MM.1S (cell line): Measurements from ENCODE around the gene LNPEP.

Source experiments
- DNase-seq: peaks from one replicate; pipeline ENCODE4 v3.0.0-alpha.2; 2015
- H2AFZ ChIP-seq: fragments of 300-600 bp; sonication (generic); 2 replicates; pipeline ENCODE4 v1.6.0; 2016; ENCODE audit warnings: antibody characterized with exemption, low read length
- H3F3A ChIP-seq: fragments of 300-600 bp; sonication (generic); 2 replicates; pipeline ENCODE4 v1.6.1; 2016; ENCODE audit warnings: mild to moderate bottlenecking, antibody characterized with exemption, low read length, moderate library complexity, mixed read lengths; ENCODE audit not compliant: insufficient read depth
- H3K27ac ChIP-seq: fragments of 300-600 bp; sonication (generic); 2 replicates; pipeline ENCODE4 v1.5.1; 2016; ENCODE audit warnings: mild to moderate bottlenecking, low read length
- H3K27me3 ChIP-seq: fragments of 300-600 bp; sonication (generic); replicated peaks from 2 replicates; pipeline ENCODE4 v1.6.0; 2016; ENCODE audit warnings: low read length; ENCODE audit not compliant: insufficient read depth
- H3K36me3 ChIP-seq: fragments of 300-600 bp; sonication (generic); replicated peaks from 2 replicates; pipeline ENCODE4 v1.6.1; 2016; ENCODE audit warnings: mild to moderate bottlenecking, low read length, mixed read lengths; ENCODE audit not compliant: insufficient read depth
- H3K4me1 ChIP-seq: fragments of 300-600 bp; sonication (generic); 2 replicates; pipeline ENCODE4 v1.6.1; 2016; ENCODE audit warnings: low read length, mixed read lengths
- H3K4me2 ChIP-seq: fragments of 300-600 bp; sonication (generic); 2 replicates; pipeline ENCODE4 v1.6.0; 2016; ENCODE audit warnings: low read depth, low read length
- H3K4me3 ChIP-seq: fragments of 300-600 bp; sonication (generic); 2 replicates; pipeline ENCODE4 v1.5.1; 2016; ENCODE audit warnings: low read length, mixed read lengths
- H3K79me2 ChIP-seq: fragments of 300-600 bp; sonication (generic); 2 replicates; pipeline ENCODE4 v1.6.1; 2016; ENCODE audit warnings: mixed run types, low read length, mixed read lengths
- H3K9ac ChIP-seq: fragments of 300-600 bp; sonication (generic); 2 replicates; pipeline ENCODE4 v1.6.1; 2016; ENCODE audit warnings: low read length, mixed read lengths
- H3K9me2 ChIP-seq: fragments of 300-600 bp; sonication (generic); replicated peaks from 2 replicates; pipeline ENCODE4 v1.6.1; 2016; ENCODE audit warnings: mild to moderate bottlenecking, low read length, mixed read lengths; ENCODE audit not compliant: insufficient read depth
- H3K9me3 ChIP-seq: fragments of 300-600 bp; sonication (generic); replicated peaks from 2 replicates; pipeline ENCODE4 v1.6.1; 2016; ENCODE audit warnings: mild to moderate bottlenecking, low read length, mixed read lengths; ENCODE audit not compliant: insufficient read depth
- H4K20me1 ChIP-seq: fragments of 300-600 bp; sonication (generic); 2 replicates; pipeline ENCODE4 v1.6.1; 2016; ENCODE audit warnings: mild to moderate bottlenecking, low read length, moderate library complexity, mixed read lengths; ENCODE audit not compliant: insufficient read depth
- EZH2 ChIP-seq: fragments of 300-600 bp; sonication (generic); optimal IDR thresholded peaks from 2 replicates; pipeline ENCODE3; 2017; ENCODE audit warnings: low read depth, mild to moderate bottlenecking, antibody characterized with exemption, low read length, mixed read lengths
- EZH2phosphoT487 ChIP-seq: fragments of 300-600 bp; sonication (generic); IDR thresholded peaks from 2 replicates; pipeline ENCODE4 v1.6.1; 2018; ENCODE audit warnings: antibody characterized with exemption, low read length
- TF ChIP-seq, protein P1 (sequence below): fragments of 300-600 bp; sonication (generic); IDR thresholded peaks from 2 replicates; pipeline ENCODE4 v1.5.1; 2016; ENCODE audit warnings: antibody characterized with exemption, low read length, mixed read lengths

The LNPEP gene

GRCh38 chr5:96902876-96903275 lies 33.0 kb upstream of the LNPEP start:
- no peak for TF ChIP-seq EZH2phosphoT487
- Histone ChIP-seq H3K79me2 (no peaks in the 10 kb centered on the region), H3K9me2 (no peaks in the 10 kb centered on the region), H3K4me3 (no peak overlapping the region), H3K4me1 (no peaks in the 10 kb centered on the region), H4K20me1 (no peaks in the 10 kb centered on the region), H3F3A (no peaks in the 10 kb centered on the region), H3K9me3 (no peaks in the 10 kb centered on the region), H3K4me2 (no peak overlapping the region), H3K36me3 (no peaks in the 10 kb centered on the region; the same call in 1 of the 2 replicates), H3K9ac (no peak overlapping the region), H3K27ac (no peak overlapping the region), H2AFZ (no peak overlapping the region), H3K27me3 (no peaks in the 10 kb centered on the region)
- no peak for DNase-seq

DNA sequence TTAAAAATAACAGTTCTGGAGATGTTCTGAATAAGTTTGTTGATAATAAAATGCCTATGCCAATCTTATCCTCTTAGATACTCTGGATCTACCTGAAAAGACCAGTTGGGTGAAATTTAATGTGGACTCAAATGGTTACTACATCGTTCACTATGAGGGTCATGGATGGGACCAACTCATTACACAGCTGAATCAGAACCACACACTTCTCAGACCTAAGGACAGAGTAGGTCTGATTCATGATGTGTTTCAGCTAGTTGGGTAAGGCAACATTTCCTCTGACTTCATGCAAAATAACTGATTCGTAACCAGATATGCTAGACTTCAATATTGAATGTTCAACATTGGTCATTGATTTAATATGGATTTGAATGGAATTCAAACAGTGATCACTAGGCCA lies 32.6 kb upstream of the LNPEP start:
- Histone ChIP-seq H3F3A (no peaks in the 10 kb centered on the region), H3K4me1 (no peaks in the 10 kb centered on the region), H3K9ac (no peak overlapping the region), H2AFZ (no peak overlapping the region), H3K79me2 (no peaks in the 10 kb centered on the region), H3K9me2 (no peaks in the 10 kb centered on the region), H4K20me1 (no peaks in the 10 kb centered on the region), H3K9me3 (no peaks in the 10 kb centered on the region), H3K4me3 (no peak overlapping the region), H3K27ac (no peak overlapping the region), H3K27me3 (no peaks in the 10 kb centered on the region), H3K36me3 (no peaks in the 10 kb centered on the region; the same call in 1 of the 2 replicates), H3K4me2 (no peak overlapping the region)
- no peak for DNase-seq
- no peak for TF ChIP-seq EZH2phosphoT487
- TF ChIP-seq EZH2, result no peak
- TF ChIP-seq, protein P1, sequence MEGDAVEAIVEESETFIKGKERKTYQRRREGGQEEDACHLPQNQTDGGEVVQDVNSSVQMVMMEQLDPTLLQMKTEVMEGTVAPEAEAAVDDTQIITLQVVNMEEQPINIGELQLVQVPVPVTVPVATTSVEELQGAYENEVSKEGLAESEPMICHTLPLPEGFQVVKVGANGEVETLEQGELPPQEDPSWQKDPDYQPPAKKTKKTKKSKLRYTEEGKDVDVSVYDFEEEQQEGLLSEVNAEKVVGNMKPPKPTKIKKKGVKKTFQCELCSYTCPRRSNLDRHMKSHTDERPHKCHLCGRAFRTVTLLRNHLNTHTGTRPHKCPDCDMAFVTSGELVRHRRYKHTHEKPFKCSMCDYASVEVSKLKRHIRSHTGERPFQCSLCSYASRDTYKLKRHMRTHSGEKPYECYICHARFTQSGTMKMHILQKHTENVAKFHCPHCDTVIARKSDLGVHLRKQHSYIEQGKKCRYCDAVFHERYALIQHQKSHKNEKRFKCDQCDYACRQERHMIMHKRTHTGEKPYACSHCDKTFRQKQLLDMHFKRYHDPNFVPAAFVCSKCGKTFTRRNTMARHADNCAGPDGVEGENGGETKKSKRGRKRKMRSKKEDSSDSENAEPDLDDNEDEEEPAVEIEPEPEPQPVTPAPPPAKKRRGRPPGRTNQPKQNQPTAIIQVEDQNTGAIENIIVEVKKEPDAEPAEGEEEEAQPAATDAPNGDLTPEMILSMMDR, result no peak

DNA sequence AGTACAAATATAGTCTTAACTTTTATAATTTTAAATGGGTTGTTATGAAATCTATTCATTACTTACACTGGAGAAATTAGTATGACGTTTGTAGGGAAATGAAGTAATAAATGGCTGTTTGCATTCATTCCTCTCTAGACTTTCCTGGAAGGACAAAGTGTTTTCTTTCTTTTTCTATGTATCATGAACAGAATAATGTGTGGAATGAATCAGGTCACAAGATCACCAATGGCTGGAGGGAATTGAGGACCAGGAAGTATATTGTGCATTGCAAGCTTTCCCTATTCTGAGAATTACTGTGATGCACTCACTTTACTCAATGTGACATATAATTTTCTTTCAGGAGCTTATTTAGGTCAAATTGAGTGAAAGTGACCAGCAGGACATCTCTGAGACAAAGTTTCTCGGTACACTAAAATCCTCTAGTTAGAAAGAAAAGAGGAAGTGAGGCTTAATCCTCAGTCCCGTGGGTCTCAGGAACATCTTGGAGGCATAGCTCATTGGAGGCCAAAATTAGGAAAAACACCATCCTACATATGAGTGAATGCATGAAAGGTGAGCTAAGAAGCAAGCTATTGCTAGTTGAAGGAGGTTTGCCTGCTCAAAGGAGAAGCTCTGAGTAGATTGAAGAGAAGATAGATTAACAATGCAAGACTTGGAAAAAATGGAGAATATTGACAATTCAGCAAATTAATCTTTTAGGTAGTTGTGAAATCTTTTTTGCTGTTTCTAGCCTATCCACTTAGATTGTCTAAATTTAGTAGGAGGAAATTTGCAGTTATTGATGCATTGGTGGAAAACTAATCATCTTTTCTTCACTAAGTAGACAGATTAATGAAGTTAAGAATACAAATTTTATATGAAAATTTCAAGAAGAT lies 31.6 kb upstream of the LNPEP start:
- H3K4me3 ChIP-seq, result no peak overlapping the region
- no peaks in the 10 kb centered on the region for H3K9me2 ChIP-seq
- H3K36me3 ChIP-seq, result no peaks in the 10 kb centered on the region; the same call in 1 of the 2 replicates
- no peaks in the 10 kb centered on the region for H3F3A ChIP-seq
- no peak overlapping the region for H3K27ac ChIP-seq
- H3K9me3 ChIP-seq, result no peaks in the 10 kb centered on the region
- H3K4me1 ChIP-seq, result no peaks in the 10 kb centered on the region
- TF ChIP-seq EZH2, result no peak
- TF ChIP-seq EZH2phosphoT487, result no peak
- TF ChIP-seq, protein P1, result no peak
- no peak for DNase-seq
- H3K79me2 ChIP-seq, result no peaks in the 10 kb centered on the region
- H3K27me3 ChIP-seq, result no peaks in the 10 kb centered on the region
- no peaks in the 10 kb centered on the region for H4K20me1 ChIP-seq
- H3K4me2 ChIP-seq, result no peak overlapping the region
- no peak overlapping the region for H2AFZ ChIP-seq
- H3K9ac ChIP-seq, result no peak overlapping the region

GRCh38 chr5:96905864-96906263 lies 30.0 kb upstream of the LNPEP start:
- Histone ChIP-seq H3K27me3 (no peaks in the 10 kb centered on the region), H3K9ac (no peak overlapping the region), H3F3A (no peaks in the 10 kb centered on the region), H3K9me2 (no peaks in the 10 kb centered on the region), H3K79me2 (no peaks in the 10 kb centered on the region), H3K4me1 (no peaks in the 10 kb centered on the region), H2AFZ (no peak overlapping the region), H3K27ac (no peak overlapping the region), H4K20me1 (no peaks in the 10 kb centered on the region), H3K4me3 (no peak overlapping the region), H3K9me3 (no peaks in the 10 kb centered on the region), H3K4me2 (no peak overlapping the region), H3K36me3 (no peaks in the 10 kb centered on the region; the same call in 1 of the 2 replicates)
- no peak for DNase-seq
- TF ChIP-seq, protein P1, result no peak
- TF ChIP-seq EZH2, result no peak
